ENCODE data around the gene TCIRG1. TPM values are rescaled to one million over a fixed set of nuclear protein-coding genes. Genes with fewer than 3 reads are reported as not detected.

Gene TCIRG1
- total RNA-seq, 1 donor from 2014 or later = 33.6 TPM

- Mint-ChIP-seq H3K9me3 (ENCODE audit: low read depth) (no peaks in the 10 kb centered on the region), H3K4me3 (ENCODE audit: low read depth) (no peak overlapping the region), H3K4me1 (ENCODE audit: low read depth) (peaks cover 5% of the 10 kb centered on the region), H3K36me3 (ENCODE audit: insufficient read depth) (no peaks in the 10 kb centered on the region), H3K27ac (no peak overlapping the region), H3K27me3 (no peaks in the 10 kb centered on the region)
- no peak for TF ChIP-seq CTCF (IDR thresholded peaks at IDR 0.05; ENCODE audit: unreplicated experiment)
- no peak for DNase-seq (ENCODE audit: low spot score, unreplicated experiment)
Observed at GRCh38 chr11:68036141-68036716, 2.6 kb upstream of the TCIRG1 start.

- Mint-ChIP-seq H3K27ac (peak overlapping the region; percentile 62), H3K4me1 (ENCODE audit: low read depth) (peaks cover 3% of the 10 kb centered on the region), H3K36me3 (ENCODE audit: insufficient read depth) (no peaks in the 10 kb centered on the region), H3K27me3 (no peaks in the 10 kb centered on the region), H3K4me3 (ENCODE audit: low read depth) (no peak overlapping the region), H3K9me3 (ENCODE audit: low read depth) (no peaks in the 10 kb centered on the region)
- DNase-seq (ENCODE audit: low spot score, unreplicated experiment) = no peak
- no peak for TF ChIP-seq CTCF (IDR thresholded peaks at IDR 0.05; ENCODE audit: unreplicated experiment)
Observed at GRCh38 chr11:68036717-68037239, 2.0 kb upstream of the TCIRG1 start.

- no peak for TF ChIP-seq CTCF (IDR thresholded peaks at IDR 0.05; ENCODE audit: unreplicated experiment)
- Mint-ChIP-seq H3K36me3 (ENCODE audit: insufficient read depth) (no peaks in the 10 kb centered on the region), H3K27me3 (no peaks in the 10 kb centered on the region), H3K27ac (no peak overlapping the region), H3K9me3 (ENCODE audit: low read depth) (no peaks in the 10 kb centered on the region), H3K4me1 (ENCODE audit: low read depth) (peaks cover 2% of the 10 kb centered on the region), H3K4me3 (ENCODE audit: low read depth) (no peak overlapping the region)
- no peak for DNase-seq (ENCODE audit: low spot score, unreplicated experiment)
Observed at GRCh38 chr11:68037411-68038225, 1.2 kb upstream of the TCIRG1 start.

GRCh38 chr11:68038226-68038717, 553 bp upstream of the TCIRG1 start:
- no peaks in the 10 kb centered on the region for H3K9me3 Mint-ChIP-seq (ENCODE audit: low read depth)
- TF ChIP-seq CTCF (IDR thresholded peaks at IDR 0.05; ENCODE audit: unreplicated experiment) = no peak
- no peaks in the 10 kb centered on the region for H3K36me3 Mint-ChIP-seq (ENCODE audit: insufficient read depth)
- H3K4me1 Mint-ChIP-seq (ENCODE audit: low read depth) = peaks cover 2% of the 10 kb centered on the region
- no peak overlapping the region for H3K4me3 Mint-ChIP-seq (ENCODE audit: low read depth)
- H3K27ac Mint-ChIP-seq = no peak overlapping the region
- no peak for DNase-seq (ENCODE audit: low spot score, unreplicated experiment)
- no peaks in the 10 kb centered on the region for H3K27me3 Mint-ChIP-seq

GRCh38 chr11:68039526-68040086, 781 bp downstream of the TCIRG1 start:
- Mint-ChIP-seq H3K4me1 (ENCODE audit: low read depth) (peaks cover 2% of the 10 kb centered on the region), H3K27ac (no peak overlapping the region), H3K36me3 (ENCODE audit: insufficient read depth) (no peaks in the 10 kb centered on the region), H3K27me3 (no peaks in the 10 kb centered on the region), H3K9me3 (ENCODE audit: low read depth) (no peaks in the 10 kb centered on the region), H3K4me3 (ENCODE audit: low read depth) (peak overlapping the region; percentile 11)
- no peak for DNase-seq (ENCODE audit: low spot score, unreplicated experiment)
- no peak for TF ChIP-seq CTCF (IDR thresholded peaks at IDR 0.05; ENCODE audit: unreplicated experiment)

All from progenitor cell of endocrine pancreas (in vitro differentiated cells).